HG03196 (cell line): ENCODE results near the gene CRNN.

Experiments used
- ATAC-seq: cut with Tn5 transposase; IDR thresholded peaks from one replicate; pipeline ENCODE4 v1.9.1; 2021; ENCODE audit not compliant: unreplicated experiment

The CRNN gene

GRCh38 chr1:152426731-152427130, 12.7 kb upstream of the CRNN start:
- ATAC-seq: no peak

DNA sequence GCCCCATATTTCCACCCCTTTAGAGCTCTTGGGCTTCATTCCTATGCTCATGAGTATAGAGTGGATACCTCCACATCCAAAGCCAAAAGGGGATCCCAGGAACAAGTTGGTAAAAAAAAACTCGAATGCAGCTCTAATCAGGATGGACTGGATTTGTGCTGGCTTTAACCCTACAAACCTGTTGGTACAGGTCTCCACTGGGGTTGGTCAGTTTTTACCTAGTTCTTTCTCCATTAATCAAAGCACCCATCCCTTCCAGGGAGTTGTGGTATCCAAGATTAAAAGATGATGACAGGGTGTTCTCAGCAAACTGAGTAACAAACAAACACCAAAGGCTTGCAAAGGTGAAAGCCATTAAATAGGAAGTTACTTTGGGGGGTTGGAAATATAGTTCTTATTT, 5.9 kb upstream of the CRNN start:
- ATAC-seq: no peak

- ATAC-seq: no peak
These were observed 1.6 kb upstream of the CRNN start for GRCh38 chr1:152415454-152416227.

DNA sequence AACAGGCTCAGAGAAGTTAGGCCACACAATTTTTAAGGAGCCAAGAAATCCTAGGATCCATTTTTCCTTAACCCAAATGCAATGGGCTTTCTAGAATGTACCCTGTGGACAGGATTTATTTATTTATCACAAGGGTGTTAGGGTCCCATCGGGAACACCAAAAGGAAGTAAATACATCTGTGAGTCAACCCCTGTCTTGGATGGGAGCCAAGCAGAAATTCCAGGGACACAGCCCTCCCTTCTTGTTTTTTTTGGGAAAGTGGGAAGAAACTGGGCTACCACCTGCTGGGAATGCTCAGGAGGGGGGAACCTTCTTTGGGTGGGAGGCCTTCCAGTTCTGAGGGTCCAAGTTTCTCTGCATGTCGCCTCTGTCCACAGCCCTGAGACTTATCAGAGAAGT, 1.3 kb downstream of the CRNN start:
- ATAC-seq: no peak

- ATAC-seq: no peak
These were observed 2.9 kb downstream of the CRNN start for GRCh38 chr1:152411134-152411533.

DNA sequence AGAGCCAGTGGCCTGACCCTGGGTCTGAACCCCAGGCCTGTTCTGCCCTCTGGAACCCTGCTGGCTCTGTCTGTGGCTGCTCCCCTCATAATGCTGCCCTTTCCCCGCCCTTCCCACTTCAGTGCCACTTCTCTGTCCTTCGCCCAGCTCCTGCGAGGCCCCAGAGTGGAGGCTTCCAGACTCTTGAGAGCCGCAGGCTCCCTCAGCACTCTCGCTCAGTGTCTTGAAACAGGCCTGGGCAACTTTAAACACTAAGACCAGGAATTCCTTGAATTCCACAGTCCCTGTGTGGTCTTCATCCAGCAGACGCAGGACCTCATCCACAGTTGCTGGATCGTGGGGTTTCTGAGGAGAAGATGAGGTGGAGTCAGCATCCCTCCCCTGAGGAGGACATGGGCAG, 3.5 kb downstream of the CRNN start:
- no peak for ATAC-seq

DNA sequence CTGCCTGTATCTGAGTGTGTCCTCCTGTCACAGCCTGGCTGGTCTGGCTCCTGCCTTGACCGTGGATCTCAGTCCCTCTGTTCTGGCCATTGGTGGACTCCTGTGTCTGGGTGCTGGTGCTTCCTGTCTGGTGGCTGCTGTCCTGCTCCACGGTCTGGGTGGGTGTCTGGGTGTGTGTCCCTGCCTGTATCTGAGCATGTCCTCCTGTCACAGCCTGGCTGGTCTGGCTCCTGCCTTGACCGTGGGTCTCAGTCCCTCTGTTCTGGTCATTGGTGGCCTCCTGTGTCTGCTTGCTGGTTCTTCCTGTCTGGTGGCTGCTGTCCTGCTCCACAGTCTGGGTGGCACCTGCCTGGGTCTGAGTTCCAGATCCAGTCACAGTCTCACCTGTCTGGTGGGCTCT, 4.0 kb downstream of the CRNN start:
- no peak for ATAC-seq

DNA sequence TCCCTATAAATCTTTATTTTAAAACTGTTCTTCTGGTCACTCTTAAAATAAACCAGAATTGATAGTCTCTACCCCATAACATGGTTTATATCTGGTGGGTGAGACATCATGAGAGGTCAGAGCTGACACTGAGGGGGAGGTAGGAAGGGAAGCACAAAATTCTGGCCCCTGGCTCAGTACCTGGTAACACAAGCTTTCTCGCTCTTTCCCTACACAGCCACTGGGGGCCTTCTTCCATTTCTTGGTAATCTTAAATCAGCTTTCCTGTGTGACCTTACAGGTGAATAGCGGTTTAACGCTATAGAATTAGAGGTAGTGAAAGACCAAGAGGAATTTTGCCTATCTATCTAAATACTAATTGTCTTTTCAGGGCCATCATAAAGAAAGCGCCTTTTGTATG, 5.4 kb downstream of the CRNN start:
- ATAC-seq: no peak

DNA sequence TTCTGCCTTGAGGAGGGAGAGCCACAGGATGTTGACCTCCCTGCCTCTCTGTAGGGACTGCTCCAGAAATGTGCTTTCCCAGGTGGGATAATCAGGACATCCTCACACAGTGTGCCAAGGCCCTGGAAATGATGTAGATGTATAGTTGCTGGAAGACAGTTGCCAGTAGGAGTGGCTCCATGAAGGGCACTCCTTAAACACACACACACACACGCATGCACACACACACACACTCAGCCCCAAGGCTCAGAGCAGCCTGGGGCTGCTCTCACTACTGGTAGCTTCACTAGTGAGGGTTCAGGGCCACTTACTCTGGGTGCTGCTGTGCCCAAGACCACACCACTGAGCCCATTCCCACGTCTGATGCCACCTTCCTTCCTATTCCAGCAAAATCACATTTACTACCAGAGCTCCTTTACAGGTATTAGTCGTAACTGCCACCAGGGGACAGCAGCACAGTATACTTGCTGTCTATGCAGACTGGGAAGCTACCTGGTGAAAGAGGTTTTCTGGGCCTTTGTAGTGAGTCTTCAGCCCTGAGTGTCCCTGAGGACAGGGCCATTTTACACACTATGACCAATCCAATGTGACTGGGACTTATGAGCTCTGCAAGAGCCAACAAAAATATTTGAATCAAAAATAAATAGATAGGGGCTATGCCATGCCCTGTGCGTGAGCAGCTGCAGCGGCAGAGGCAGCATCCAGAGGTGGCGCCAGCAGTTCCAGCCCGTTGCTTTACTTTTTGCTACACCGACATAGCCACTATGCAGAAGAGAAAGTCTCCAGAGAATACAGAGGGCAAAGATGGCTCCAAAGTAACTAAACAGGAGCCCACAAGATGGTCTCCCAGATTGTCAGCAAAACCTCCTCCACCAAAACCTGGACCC, 15.0 kb downstream of the CRNN start:
- no peak for ATAC-seq

GRCh38 chr1:152397474-152397873, 16.6 kb downstream of the CRNN start:
- ATAC-seq: no peak

DNA sequence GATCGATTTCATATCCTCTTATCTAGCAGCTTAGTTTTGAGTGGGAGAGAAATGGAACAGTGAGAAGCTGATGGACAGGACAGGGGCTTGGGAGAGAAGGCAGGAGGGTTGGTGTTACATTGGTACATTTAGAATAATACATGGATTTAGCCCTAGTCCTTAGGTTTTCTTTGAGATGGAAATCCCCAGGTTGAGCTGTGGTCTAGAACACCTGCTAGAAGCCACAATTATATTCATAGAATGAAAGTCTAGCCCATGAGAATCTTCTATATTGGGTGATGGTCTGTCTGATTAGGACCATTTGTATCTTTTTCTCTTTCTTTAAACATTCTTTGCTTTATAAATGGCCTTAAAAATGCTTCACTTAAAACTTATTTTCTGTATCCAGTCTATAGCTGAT, 19.9 kb downstream of the CRNN start:
- ATAC-seq: no peak

DNA sequence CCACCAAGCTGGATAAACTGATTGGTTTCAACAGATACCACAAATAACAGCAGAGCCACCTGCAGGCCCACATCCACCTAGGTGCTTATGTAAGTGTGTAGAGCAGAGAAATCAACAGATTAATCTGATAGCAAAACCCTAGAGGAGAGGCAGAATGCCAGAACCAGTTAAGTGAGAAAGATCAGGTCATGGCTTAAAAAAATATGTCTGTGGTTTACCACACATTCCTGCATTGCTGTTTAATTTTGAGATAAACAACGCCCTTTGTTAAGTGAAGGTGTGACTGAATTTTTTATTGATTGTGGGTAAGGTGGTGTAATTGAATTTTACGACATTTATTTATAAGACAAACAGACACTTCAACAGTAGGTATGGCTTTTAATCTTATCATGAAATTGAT, 21.2 kb downstream of the CRNN start:
- no peak for ATAC-seq

GRCh38 chr1:152388889-152389288, 25.2 kb downstream of the CRNN start:
- no peak for ATAC-seq

- ATAC-seq: no peak
These were observed 27.1 kb downstream of the CRNN start for GRCh38 chr1:152386940-152387339.

DNA sequence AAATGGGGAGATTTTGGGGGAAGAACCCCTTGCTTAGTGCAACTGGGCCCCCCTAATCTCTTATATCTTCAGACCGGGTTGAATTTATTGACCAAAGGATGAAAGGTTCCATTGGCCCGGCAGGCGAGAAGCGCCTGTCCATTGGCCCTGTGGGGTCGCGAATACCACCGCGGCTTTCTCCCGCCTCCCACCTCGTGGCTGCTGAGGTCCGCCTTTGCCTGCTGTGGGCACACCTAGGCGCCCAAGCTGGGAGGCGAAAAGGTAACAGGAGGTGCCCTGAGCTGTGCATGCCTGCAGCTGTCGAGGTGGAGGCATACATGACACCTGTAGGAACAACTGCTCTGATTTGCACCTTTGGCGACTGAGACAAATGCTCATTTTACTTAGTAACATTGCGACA, 33.1 kb downstream of the CRNN start:
- ATAC-seq: no peak

DNA sequence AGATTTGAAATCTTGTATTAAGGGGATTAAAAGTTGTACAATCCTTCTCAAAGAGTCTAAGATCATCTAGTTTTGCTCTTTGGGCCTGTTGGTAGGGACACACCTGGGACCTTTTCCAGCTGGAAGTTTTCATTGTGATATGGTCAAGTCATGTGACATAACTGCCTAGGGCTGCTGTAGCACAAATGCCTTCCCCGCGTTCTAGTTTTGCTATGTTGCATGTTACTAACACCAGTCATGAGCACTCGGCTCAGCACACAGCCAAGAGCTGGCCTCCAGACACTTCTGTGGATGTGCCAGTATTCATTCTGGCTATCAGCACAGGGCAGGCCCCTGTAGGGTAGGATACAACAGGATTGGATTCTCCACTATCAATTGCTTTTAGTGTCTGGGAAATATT, 39.6 kb downstream of the CRNN start:
- no peak for ATAC-seq

- ATAC-seq: no peak
These were observed 41.4 kb downstream of the CRNN start for GRCh38 chr1:152372672-152373071.

- ATAC-seq: no peak
These were observed 46.6 kb downstream of the CRNN start for GRCh38 chr1:152367436-152367835.

- ATAC-seq: no peak
These were observed 54.2 kb downstream of the CRNN start, which contains the start of gene FLG2 for GRCh38 chr1:152359906-152360305. Gene FLG2 (minus strand): TSS chr1:152360006. CDS start chr1:152358884, 1,122 bp downstream.
